SK-N-SH (cell line): ENCODE measurements around the gene C19orf12.

Experiments
- FOXJ3 ChIP-seq: sonication (generic); formaldehyde crosslinking; IDR thresholded peaks from 2 replicates; pipeline ENCODE4 v1.5.1; 2020; ENCODE audit warnings: mild to moderate bottlenecking, missing genetic modification reagents
- FOXM1 ChIP-seq: IDR thresholded peaks from 2 replicates; pipeline ENCODE4 v1.4.0; 2012; ENCODE audit warnings: low read depth, mild to moderate bottlenecking
- NFIC ChIP-seq: IDR thresholded peaks from 2 replicates; pipeline ENCODE4 v1.4.0; 2012; ENCODE audit warnings: borderline replicate concordance
- POLR2AphosphoS5 ChIP-seq: IDR thresholded peaks from 2 replicates; pipeline ENCODE4 v1.6.1; 2012; ENCODE audit warnings: low read depth, low read length
- RCOR1 ChIP-seq: fragments of 150-350 bp; IDR thresholded peaks from 2 replicates; pipeline ENCODE4 v1.6.1; 2017; ENCODE audit warnings: antibody characterized with exemption, low read length
- TAF1 ChIP-seq: IDR thresholded peaks from 2 replicates; pipeline ENCODE4 v1.6.1; 2012; ENCODE audit warnings: low read depth, mild to moderate bottlenecking, low read length, moderate library complexity, borderline replicate concordance
- TCF12 ChIP-seq: IDR thresholded peaks from 2 replicates; pipeline ENCODE4 v1.4.0; 2012
- TF ChIP-seq, protein P1 (sequence below): fragments of 200-600 bp; sonication (generic); IDR thresholded peaks from 2 replicates; pipeline ENCODE4 v1.6.1; 2017; ENCODE audit warnings: antibody characterized with exemption, mild to moderate bottlenecking, moderate library complexity

DNA sequence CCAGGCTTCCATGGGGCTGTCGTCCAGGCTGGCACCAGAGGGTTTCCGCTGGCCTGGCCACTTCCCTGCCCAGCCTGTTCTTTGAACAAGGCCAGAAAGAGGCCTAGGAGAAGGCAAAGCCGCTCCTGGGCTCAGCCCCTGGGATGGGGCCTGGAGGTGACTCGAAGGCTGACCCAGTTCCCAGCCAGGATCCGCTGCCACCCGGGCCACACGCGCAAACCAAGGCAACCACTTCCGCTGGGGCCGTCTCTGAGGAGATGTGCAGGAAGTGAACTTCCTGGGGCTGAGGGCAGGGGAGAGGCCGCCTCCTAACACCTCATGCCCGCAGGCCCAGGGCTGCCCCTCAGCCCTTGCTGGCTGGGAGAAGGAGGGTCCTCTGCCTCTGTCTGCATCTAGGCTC, 34.6 kb downstream of the C19orf12 start:
- TF ChIP-seq POLR2AphosphoS5 (no peak), FOXJ3 (CRISPR knock-in tag) (no peak), FOXM1 (no peak), TCF12 (no peak), RCOR1 (no peak), NFIC (no peak), TAF1 (no peak)
- TF ChIP-seq, protein P1, sequence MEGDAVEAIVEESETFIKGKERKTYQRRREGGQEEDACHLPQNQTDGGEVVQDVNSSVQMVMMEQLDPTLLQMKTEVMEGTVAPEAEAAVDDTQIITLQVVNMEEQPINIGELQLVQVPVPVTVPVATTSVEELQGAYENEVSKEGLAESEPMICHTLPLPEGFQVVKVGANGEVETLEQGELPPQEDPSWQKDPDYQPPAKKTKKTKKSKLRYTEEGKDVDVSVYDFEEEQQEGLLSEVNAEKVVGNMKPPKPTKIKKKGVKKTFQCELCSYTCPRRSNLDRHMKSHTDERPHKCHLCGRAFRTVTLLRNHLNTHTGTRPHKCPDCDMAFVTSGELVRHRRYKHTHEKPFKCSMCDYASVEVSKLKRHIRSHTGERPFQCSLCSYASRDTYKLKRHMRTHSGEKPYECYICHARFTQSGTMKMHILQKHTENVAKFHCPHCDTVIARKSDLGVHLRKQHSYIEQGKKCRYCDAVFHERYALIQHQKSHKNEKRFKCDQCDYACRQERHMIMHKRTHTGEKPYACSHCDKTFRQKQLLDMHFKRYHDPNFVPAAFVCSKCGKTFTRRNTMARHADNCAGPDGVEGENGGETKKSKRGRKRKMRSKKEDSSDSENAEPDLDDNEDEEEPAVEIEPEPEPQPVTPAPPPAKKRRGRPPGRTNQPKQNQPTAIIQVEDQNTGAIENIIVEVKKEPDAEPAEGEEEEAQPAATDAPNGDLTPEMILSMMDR = no peak
